ENCODE data around the gene NKG7. TPM values are rescaled to one million over a fixed set of nuclear protein-coding genes. Genes with fewer than 3 reads are reported as not detected.

Gene NKG7
- total RNA-seq, 3 donors from 2014 or later (not counting 1 experiment from before 2014, with no cell fraction given): 2,907 to 3,894 (median 3,151) TPM

- peaks cover 93% of the 10 kb centered on the region for H3K4me1 ChIP-seq (ENCODE audit: control insufficient read depth, insufficient read depth, low read length)
- Mint-ChIP-seq H3K9me3 (no peaks in the 10 kb centered on the region), H3K27me3 (ENCODE audit: low read depth in 2 of 2) (no peaks in the 10 kb centered on the region), H3K27ac (peak overlapping the region; percentile 88 to 94), H3K4me1 (peaks cover 67 to 85% of the 10 kb centered on the region in 2 donors), H3K36me3 (peaks cover 18% of the 10 kb centered on the region), H3K4me3 (peak overlapping the region; percentile 98)
- peaks cover 7% of the 10 kb centered on the region for H3K36me3 ChIP-seq (ENCODE audit: control insufficient read depth, insufficient read depth, low read length)
- H3K9me3 ChIP-seq (ENCODE audit: control insufficient read depth, insufficient read depth, low read length): no peaks in the 10 kb centered on the region
- intact Hi-C loops (cut with micrococcal nuclease): no loop called here
- H3K27me3 ChIP-seq (ENCODE audit: control insufficient read depth, insufficient read depth, low read length): no peaks in the 10 kb centered on the region
- DNase-seq (no peak), ATAC-seq (no peak)
- 47% methylated on average over 4 of the region's 4 CpGs for WGBS (ENCODE audit: insufficient coverage)
- peak overlapping the region; percentile 95 for H3K4me3 ChIP-seq (ENCODE audit: low read length)
- TF ChIP-seq, protein P1, sequence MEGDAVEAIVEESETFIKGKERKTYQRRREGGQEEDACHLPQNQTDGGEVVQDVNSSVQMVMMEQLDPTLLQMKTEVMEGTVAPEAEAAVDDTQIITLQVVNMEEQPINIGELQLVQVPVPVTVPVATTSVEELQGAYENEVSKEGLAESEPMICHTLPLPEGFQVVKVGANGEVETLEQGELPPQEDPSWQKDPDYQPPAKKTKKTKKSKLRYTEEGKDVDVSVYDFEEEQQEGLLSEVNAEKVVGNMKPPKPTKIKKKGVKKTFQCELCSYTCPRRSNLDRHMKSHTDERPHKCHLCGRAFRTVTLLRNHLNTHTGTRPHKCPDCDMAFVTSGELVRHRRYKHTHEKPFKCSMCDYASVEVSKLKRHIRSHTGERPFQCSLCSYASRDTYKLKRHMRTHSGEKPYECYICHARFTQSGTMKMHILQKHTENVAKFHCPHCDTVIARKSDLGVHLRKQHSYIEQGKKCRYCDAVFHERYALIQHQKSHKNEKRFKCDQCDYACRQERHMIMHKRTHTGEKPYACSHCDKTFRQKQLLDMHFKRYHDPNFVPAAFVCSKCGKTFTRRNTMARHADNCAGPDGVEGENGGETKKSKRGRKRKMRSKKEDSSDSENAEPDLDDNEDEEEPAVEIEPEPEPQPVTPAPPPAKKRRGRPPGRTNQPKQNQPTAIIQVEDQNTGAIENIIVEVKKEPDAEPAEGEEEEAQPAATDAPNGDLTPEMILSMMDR (IDR thresholded peaks at IDR 0.05): no peak
- H3K27ac ChIP-seq (ENCODE audit: low read length): peak overlapping the region; percentile 96
These were observed 2.2 kb downstream of the NKG7 start for GRCh38 chr19:51370230-51370629.

DNA sequence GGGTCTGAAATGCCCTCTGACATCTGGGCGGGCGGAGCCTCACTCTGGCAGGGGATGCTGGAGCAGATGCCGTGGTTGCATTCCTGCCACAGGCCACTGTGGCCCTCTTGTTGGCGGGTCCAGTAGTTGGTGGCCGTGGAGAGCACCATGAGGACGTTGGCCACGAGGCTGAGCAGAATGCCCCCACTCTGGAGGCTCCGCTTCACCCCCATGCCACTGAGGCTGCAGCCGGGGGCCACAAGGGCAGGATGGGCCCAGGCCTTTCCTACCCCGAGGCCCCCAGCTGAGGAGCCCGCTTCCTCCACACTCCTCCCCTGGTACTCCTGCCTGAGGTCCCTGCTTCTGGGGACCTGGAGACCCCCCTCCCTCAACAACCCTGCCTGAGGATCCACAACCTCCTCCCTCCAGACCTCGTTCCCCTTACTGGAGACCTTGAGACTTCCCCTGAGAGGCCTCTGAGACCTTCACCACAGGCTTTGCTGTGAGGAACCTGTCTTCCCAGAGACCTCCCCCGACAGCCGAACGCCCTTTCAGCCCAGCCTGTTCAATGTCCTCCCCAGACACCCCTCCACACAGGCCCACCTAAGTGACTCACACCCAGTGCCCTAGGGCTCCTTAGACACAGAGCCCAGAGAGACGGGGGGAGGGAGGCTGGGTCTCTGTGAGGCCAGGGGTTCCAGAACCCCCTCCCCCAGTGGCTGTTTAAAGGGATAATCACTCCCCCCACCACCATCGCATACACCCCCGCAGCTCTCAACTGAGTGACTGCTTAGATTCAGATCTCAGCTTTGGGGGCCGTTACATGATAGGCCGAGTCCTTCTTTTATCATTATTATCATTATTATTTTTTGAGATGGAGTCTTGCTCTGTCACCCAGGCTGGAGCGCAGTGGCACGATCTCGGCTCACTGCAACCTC, 3.8 kb downstream of the NKG7 start, which contains the start of gene CLDND2:
Gene CLDND2 (minus strand): TSS at position 638 of the 917 bp plus-strand sequence. CDS start 426 bp downstream, at position 212.
- Mint-ChIP-seq H3K4me1 (peaks cover 59 to 81% of the 10 kb centered on the region in 2 donors), H3K27ac (peak within 1 kb of the TSS; percentile 88 to 94), H3K36me3 (peaks cover 18% of the 10 kb centered on the region), H3K4me3 (peak within 1 kb of the TSS; percentile 98), H3K9me3 (no peaks in the 10 kb centered on the region), H3K27me3 (ENCODE audit: low read depth in 2 of 2) (no peaks in the 10 kb centered on the region)
- Histone ChIP-seq H3K36me3 (ENCODE audit: control insufficient read depth, insufficient read depth, low read length) (peaks cover 7% of the 10 kb centered on the region), H3K4me1 (ENCODE audit: control insufficient read depth, insufficient read depth, low read length) (peaks cover 85% of the 10 kb centered on the region), H3K27ac (ENCODE audit: low read length) (peak within 1 kb of the TSS; percentile 88), H3K27me3 (ENCODE audit: control insufficient read depth, insufficient read depth, low read length) (no peaks in the 10 kb centered on the region), H3K9me3 (ENCODE audit: control insufficient read depth, insufficient read depth, low read length) (no peaks in the 10 kb centered on the region), H3K4me3 (ENCODE audit: low read length) (peak within 1 kb of the TSS; percentile 95)
- intact Hi-C loops (cut with micrococcal nuclease): loop anchor here (5.0 kb wide), 1 partner anchor 236 kb away; no protein-coding TSS in a partner anchor
- ATAC-seq (peak in 2 of 3 donors; percentile 5 to 9), DNase-seq (peak; percentile 60 to 65)
- TF ChIP-seq, protein P1 (IDR thresholded peaks at IDR 0.05): no peak
- 22% methylated on average over 20 of the region's 23 CpGs for WGBS (ENCODE audit: insufficient coverage)

GRCh38 chr19:51367565-51368365, 4.7 kb downstream of the NKG7 start:
- H3K4me3 ChIP-seq (ENCODE audit: low read length): peak overlapping the region; percentile 95
- Mint-ChIP-seq H3K27ac (peak overlapping the region; percentile 88 to 94), H3K4me1 (peaks cover 54 to 80% of the 10 kb centered on the region in 2 donors), H3K9me3 (no peaks in the 10 kb centered on the region), H3K36me3 (peaks cover 18% of the 10 kb centered on the region), H3K4me3 (peak overlapping the region; percentile 98), H3K27me3 (ENCODE audit: low read depth in 2 of 2) (no peaks in the 10 kb centered on the region)
- intact Hi-C loops (cut with micrococcal nuclease): loop anchor here (1.0 to 5.0 kb wide), 3 partner anchors 28 to 235 kb away; no protein-coding TSS in a partner anchor
- H3K27me3 ChIP-seq (ENCODE audit: control insufficient read depth, insufficient read depth, low read length): no peaks in the 10 kb centered on the region
- TF ChIP-seq, protein P1 (IDR thresholded peaks at IDR 0.05): no peak
- no peaks in the 10 kb centered on the region for H3K9me3 ChIP-seq (ENCODE audit: control insufficient read depth, insufficient read depth, low read length)
- H3K27ac ChIP-seq (ENCODE audit: low read length): peak overlapping the region; percentile 88
- peaks cover 82% of the 10 kb centered on the region for H3K4me1 ChIP-seq (ENCODE audit: control insufficient read depth, insufficient read depth, low read length)
- H3K36me3 ChIP-seq (ENCODE audit: control insufficient read depth, insufficient read depth, low read length): peaks cover 7% of the 10 kb centered on the region
- peak; percentile 68 to 92 (median 69) for ATAC-seq
- peak; percentile 94 to 95 for DNase-seq
- WGBS (ENCODE audit: insufficient coverage): under 1% methylated on average over 64 of the region's 64 CpGs
